DMS79 treated with DMSO at 0.1 percent for 48 hours (cell line): ENCODE data around the gene STXBP6.
"Not testable (repeated sequence)": the region's sequence is repeated elsewhere in the genome, so short reads cannot be mapped to it uniquely, and the experiment has no call there.

Experiments used
- DNase-seq: peaks from one replicate; lab custom pipeline; 2025; lab: John Stamatoyannopoulos, UW

The STXBP6 gene

GRCh38 chr14:24829862-24830261 is 220.1 kb downstream of the STXBP6 start:
- no peak for DNase-seq

- no peak for DNase-seq
Measured at GRCh38 chr14:24828486-24828885, 221.5 kb downstream of the STXBP6 start.

- DNase-seq: no peak
Measured at GRCh38 chr14:24826390-24826789, 223.6 kb downstream of the STXBP6 start.

- no peak for DNase-seq
Measured at GRCh38 chr14:24820616-24821015, 229.3 kb downstream of the STXBP6 start.

- no peak for DNase-seq
Measured at GRCh38 chr14:24818823-24819341, 231.1 kb downstream of the STXBP6 start.

- DNase-seq: peak; percentile 64
Measured at GRCh38 chr14:24818058-24818822, 231.7 kb downstream of the STXBP6 start.

GRCh38 chr14:24817212-24818057 is 232.5 kb downstream of the STXBP6 start:
- DNase-seq: no peak

- DNase-seq: no peak
Measured at GRCh38 chr14:24816929-24817211, 233.1 kb downstream of the STXBP6 start.

GRCh38 chr14:24816011-24816928 is 233.7 kb downstream of the STXBP6 start:
- DNase-seq: no peak

GRCh38 chr14:24815543-24815942 is 234.4 kb downstream of the STXBP6 start:
- no peak for DNase-seq

GRCh38 chr14:24814944-24815343 is 235.0 kb downstream of the STXBP6 start:
- DNase-seq: no peak

GRCh38 chr14:24814346-24814745 is 235.6 kb downstream of the STXBP6 start:
- DNase-seq: no peak

GRCh38 chr14:24813819-24814259 is 236.1 kb downstream of the STXBP6 start:
- DNase-seq: no peak

- no peak for DNase-seq
Measured at GRCh38 chr14:24813089-24813815, 236.7 kb downstream of the STXBP6 start.

- DNase-seq: no peak
Measured at GRCh38 chr14:24809135-24809534, 240.8 kb downstream of the STXBP6 start.

GRCh38 chr14:24808412-24808811 is 241.5 kb downstream of the STXBP6 start:
- DNase-seq: no peak

- DNase-seq: no peak
Measured at GRCh38 chr14:24806061-24806678, 243.8 kb downstream of the STXBP6 start.

GRCh38 chr14:24804552-24805212 is 245.3 kb downstream of the STXBP6 start:
- DNase-seq: no peak

GRCh38 chr14:24803933-24804494 is 245.9 kb downstream of the STXBP6 start:
- DNase-seq: no peak

GRCh38 chr14:24803426-24803825 is 246.5 kb downstream of the STXBP6 start:
- DNase-seq: not testable (repeated sequence)
